PC-3 (cell line): Measurements from ENCODE around the gene RAB3IP. TPM values are rescaled to one million over a fixed set of nuclear protein-coding genes. Genes with fewer than 3 reads are reported as not detected.
"Not testable (repeated sequence)": the region's sequence is repeated elsewhere in the genome, so short reads cannot be mapped to it uniquely, and the experiment has no call there.

Experiments
- ATAC-seq: fragments of 200-7000 bp; cut with Tn5 transposase; 2 replicates; pipeline ENCODE4 v1.9.1; 2020; ENCODE audit warnings: mild to moderate bottlenecking, moderate library complexity
- BruUV-seq: library from RNA; stranded (reverse); fragments of 400-500 nt; replicated peaks from 2 replicates; lab custom pipeline; 2021; lab: Mats Ljungman, UMichigan
- CTCF ChIA-PET: fragments of 300-600 bp; sonication (Branson Sonifier 250); formaldehyde crosslinking; loops from one replicate; lab custom pipeline; 2022; ENCODE audit warnings: antibody characterized with exemption; lab: Charles Lee
- POLR2A ChIA-PET: fragments of 300-600 bp; sonication (Branson Sonifier 250); formaldehyde crosslinking; loops from one replicate; lab custom pipeline; 2022; ENCODE audit warnings: antibody characterized with exemption; ENCODE audit not compliant: unreplicated experiment; lab: Charles Lee
- DNase-seq: peaks from one replicate; pipeline ENCODE4 v3.0.0-alpha.2; 2015
- H2AFZ ChIP-seq: fragments of 300-600 bp; sonication (generic); 2 replicates; pipeline ENCODE4 v1.6.0; 2016; ENCODE audit warnings: antibody characterized with exemption, low read length
- H3F3A ChIP-seq: fragments of 300-600 bp; sonication (generic); one replicate; pipeline ENCODE4 v1.6.0; 2017; ENCODE audit warnings: antibody characterized with exemption, low read length, control low read depth, mild to moderate bottlenecking; ENCODE audit not compliant: unreplicated experiment
- H3K27ac ChIP-seq: fragments of 300-600 bp; sonication (generic); 2 replicates; pipeline ENCODE4 v1.5.1; 2016; ENCODE audit warnings: mild to moderate bottlenecking, low read length
- H3K27me3 ChIP-seq: fragments of 300-600 bp; sonication (generic); 2 replicates; pipeline ENCODE4 v1.6.1; 2016; ENCODE audit warnings: low read length, mixed read lengths
- H3K36me3 ChIP-seq: fragments of 300-600 bp; sonication (generic); 2 replicates; pipeline ENCODE4 v1.6.1; 2016; ENCODE audit warnings: low read depth, mixed run types, low read length, mixed read lengths
- H3K4me1 ChIP-seq: fragments of 300-600 bp; sonication (generic); 2 replicates; pipeline ENCODE4 v1.5.1; 2016; ENCODE audit warnings: low read length; ENCODE audit not compliant: insufficient read depth
- H3K4me2 ChIP-seq: fragments of 300-600 bp; sonication (generic); 2 replicates; pipeline ENCODE4 v1.6.0; 2016; ENCODE audit warnings: low read length
- H3K4me3 ChIP-seq: fragments of 300-600 bp; sonication (generic); 2 replicates; pipeline ENCODE4 v1.5.1; 2016; ENCODE audit warnings: mild to moderate bottlenecking, low read length, mixed read lengths
- H3K79me2 ChIP-seq: fragments of 300-600 bp; sonication (generic); 2 replicates; pipeline ENCODE4 v1.6.1; 2017; ENCODE audit warnings: low read length, mixed read lengths
- H3K9ac ChIP-seq: fragments of 300-600 bp; sonication (generic); 2 replicates; pipeline ENCODE4 v1.6.0; 2016; ENCODE audit warnings: mild to moderate bottlenecking, low read length
- H3K9me2 ChIP-seq: fragments of 300-600 bp; sonication (generic); replicated peaks from 2 replicates; pipeline ENCODE4 v1.6.1; 2016; ENCODE audit warnings: mixed run types, low read length, mixed read lengths
- H3K9me3 ChIP-seq: fragments of 300-600 bp; sonication (generic); 2 replicates; pipeline ENCODE4 v1.6.1; 2016; ENCODE audit warnings: low read length, mixed read lengths
- H4K20me1 ChIP-seq: fragments of 300-600 bp; sonication (generic); 2 replicates; pipeline ENCODE4 v1.6.1; 2016; ENCODE audit warnings: low read length, mixed read lengths
- CTCF ChIP-seq: fragments of 300-600 bp; sonication (generic); conservative IDR thresholded peaks from 2 replicates; pipeline ENCODE4 v1.5.1; 2017; ENCODE audit warnings: antibody characterized with exemption, low read depth, mild to moderate bottlenecking, low read length
- EZH2 ChIP-seq: fragments of 300-600 bp; sonication (generic); IDR thresholded peaks from one replicate; pipeline ENCODE4 v1.6.1; 2017; ENCODE audit warnings: antibody characterized with exemption, mild to moderate bottlenecking, low read length; ENCODE audit not compliant: unreplicated experiment
- EZH2phosphoT487 ChIP-seq: fragments of 300-600 bp; sonication (generic); IDR thresholded peaks from 2 replicates; pipeline ENCODE4 v1.6.1; 2018; ENCODE audit warnings: mild to moderate bottlenecking, antibody characterized with exemption, low read length, borderline replicate concordance
- intact Hi-C: fragments of 100-400 bp; cut with micrococcal nuclease; formaldehyde crosslinking; loops from 2 replicates; pipeline ENCODE4 v1.9.0; 2023
- total RNA-seq: library from RNA; depleted of rRNA; stranded (reverse); fragments of >200 nt; gene quantifications from 2 replicates; pipeline ENCODE4 v1.2.3, GENCODE V29; 2014

Gene RAB3IP
- total RNA-seq, 1 experiment from 2014 or later: 28.6 TPM

GRCh38 chr12:69758105-69758504 lies 19.4 kb downstream of the RAB3IP start:
- POLR2A ChIA-PET: no interaction called here
- BruUV-seq: no TSS peak
- TF ChIP-seq EZH2: no peak
- no peak for TF ChIP-seq CTCF
- no peak for TF ChIP-seq EZH2phosphoT487
- ATAC-seq (no peak), DNase-seq (no peak)
- CTCF ChIA-PET: no interaction called here
- intact Hi-C loops: no loop called here
- no peak overlapping the region for H3K4me2 ChIP-seq
- H3K4me1 ChIP-seq: no peaks in the 10 kb centered on the region
- H4K20me1 ChIP-seq: no peaks in the 10 kb centered on the region
- H3K9me3 ChIP-seq: 0 out of 2 replicates have a peak, but pooled peaks cover 6% of the 10 kb centered on the region
- H3K9me2 ChIP-seq: no peaks in the 10 kb centered on the region
- no peak overlapping the region for H2AFZ ChIP-seq
- H3K27me3 ChIP-seq: no peaks in the 10 kb centered on the region
- no peaks in the 10 kb centered on the region for H3F3A ChIP-seq
- no peak overlapping the region for H3K4me3 ChIP-seq
- H3K27ac ChIP-seq: no peak overlapping the region
- no peak overlapping the region for H3K9ac ChIP-seq
- H3K79me2 ChIP-seq: no peaks in the 10 kb centered on the region
- H3K36me3 ChIP-seq: peaks cover 25% of the 10 kb centered on the region

- H3K9me3 ChIP-seq, H3K4me2 ChIP-seq, H3K79me2 ChIP-seq, DNase-seq, BruUV-seq, H3K9me2 ChIP-seq, H3K27me3 ChIP-seq, H3K27ac ChIP-seq, H4K20me1 ChIP-seq, H2AFZ ChIP-seq, H3K4me1 ChIP-seq, intact Hi-C loops, CTCF ChIA-PET, POLR2A ChIA-PET, ATAC-seq, H3K4me3 ChIP-seq, H3F3A ChIP-seq, H3K9ac ChIP-seq: not testable (repeated sequence)
- peaks cover 25% of the 10 kb centered on the region for H3K36me3 ChIP-seq
These were observed 20.9 kb downstream of the RAB3IP start for GRCh38 chr12:69759581-69759980.

GRCh38 chr12:69765515-69765914 lies 26.9 kb downstream of the RAB3IP start:
- Histone ChIP-seq H3K27ac (no peak overlapping the region), H3K79me2 (peaks cover 4% of the 10 kb centered on the region; the same call in 1 of the 2 replicates), H3K36me3 (peaks cover 36% of the 10 kb centered on the region), H3K9me3 (no peaks in the 10 kb centered on the region), H4K20me1 (no peaks in the 10 kb centered on the region), H3K4me1 (no peaks in the 10 kb centered on the region), H3K27me3 (no peaks in the 10 kb centered on the region), H3K4me2 (no peak overlapping the region), H3K9me2 (no peaks in the 10 kb centered on the region), H3K9ac (no peak overlapping the region), H2AFZ (no peak overlapping the region), H3F3A (no peaks in the 10 kb centered on the region), H3K4me3 (no peak overlapping the region)
- no peak for TF ChIP-seq EZH2phosphoT487
- TF ChIP-seq CTCF: no peak
- TF ChIP-seq EZH2: no peak
- POLR2A ChIA-PET: no interaction called here
- intact Hi-C loops: no loop called here
- CTCF ChIA-PET: interaction anchor here (0.6 kb wide), 1 partner anchor 441 kb away, joined by 3 read pairs; no protein-coding TSS in a partner anchor
- no TSS peak for BruUV-seq
- ATAC-seq (no peak), DNase-seq (no peak)
